SIG-M5 treated with dmso at 0.1 percent for 504 hours (cell line): ENCODE data around the gene DIAPH2.

ENCODE experiments used
- DNase-seq: peaks from one replicate; lab custom pipeline; 2025; ENCODE audit not compliant: unreplicated experiment; lab: John Stamatoyannopoulos, UW

DIAPH2 gene

GRCh38 chrX:97629597-97629985, 944.9 kb downstream of the DIAPH2 start:
- no peak for DNase-seq

DNA sequence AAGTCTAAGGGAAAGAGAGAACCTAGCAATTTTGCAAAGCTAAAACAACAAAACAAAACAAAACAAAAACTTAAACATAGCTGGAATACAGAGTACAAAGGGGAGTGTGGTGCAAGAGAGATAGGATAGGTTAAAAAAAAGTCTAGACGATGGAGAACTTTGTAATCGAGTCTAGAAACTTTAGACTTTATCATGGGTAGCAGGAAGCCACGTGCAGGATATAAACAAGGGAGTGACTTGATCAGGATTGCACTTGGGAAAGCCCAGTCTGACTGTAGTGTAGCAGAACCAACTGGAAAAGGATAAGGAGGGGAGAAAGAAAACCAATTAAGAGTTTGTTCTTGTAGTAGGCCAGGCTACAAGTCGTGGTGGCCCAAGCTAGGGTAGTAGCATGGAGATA, 949.2 kb downstream of the DIAPH2 start:
- no peak for DNase-seq

GRCh38 chrX:97636473-97637140, 952.0 kb downstream of the DIAPH2 start:
- DNase-seq, result no peak

GRCh38 chrX:97637289-97637688, 952.6 kb downstream of the DIAPH2 start:
- no peak for DNase-seq

DNA sequence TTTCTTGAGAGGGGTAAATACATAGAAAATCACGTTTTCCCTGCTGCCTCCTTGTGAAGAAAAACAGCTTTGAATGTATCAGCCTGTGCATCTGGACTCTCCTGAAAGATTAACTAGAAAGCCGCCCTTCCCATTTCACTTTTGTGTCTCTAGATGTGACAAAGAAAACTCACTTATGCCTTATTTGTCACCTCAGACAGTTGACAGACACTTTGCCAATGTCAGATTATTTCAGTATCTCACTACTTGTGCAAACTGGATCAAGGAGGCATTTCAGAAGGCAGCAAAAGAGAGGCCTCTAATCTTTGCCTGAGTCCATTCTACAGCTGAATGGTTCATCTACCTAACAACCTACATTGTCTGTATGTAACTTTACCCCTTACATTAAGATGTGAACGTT, 954.0 kb downstream of the DIAPH2 start:
- no peak for DNase-seq

DNA sequence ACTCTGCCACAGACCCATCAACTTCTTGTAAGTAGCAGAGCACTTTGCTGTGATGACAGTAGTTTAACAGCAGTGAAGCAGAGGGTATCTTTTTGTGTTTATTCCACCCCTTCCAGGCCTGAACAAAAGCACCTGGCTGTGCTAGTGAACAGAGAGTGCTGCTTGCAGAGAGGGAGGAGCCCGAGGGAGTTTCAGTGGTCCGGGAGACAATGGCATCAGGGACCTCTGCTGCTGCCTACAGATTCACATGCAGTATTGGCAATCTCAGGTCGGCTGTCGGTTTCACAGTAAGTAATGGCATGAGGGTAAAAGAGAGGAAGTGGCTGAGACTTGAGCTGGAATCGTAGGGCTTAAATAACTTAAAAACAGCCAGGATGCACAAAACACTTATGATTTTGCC, 954.9 kb downstream of the DIAPH2 start:
- no peak for DNase-seq
